Gastrocnemius medialis (tissue), 4 donors: ENCODE results near the gene VAT1. TPM values are rescaled to one million over a fixed set of nuclear protein-coding genes. Genes with fewer than 3 reads are reported as not detected.
A peak's percentile ranks its signal among the peaks of the same experiment; 100 is the strongest.
"Not testable (repeated sequence)": the region's sequence is repeated elsewhere in the genome, so short reads cannot be mapped to it uniquely, and the experiment has no call there.

Experiments
- ATAC-seq, 2 donors: fragments of 150-250 bp; one replicate each; pipeline ENCODE4 v1.9.1; 2016
- DNase-seq, 2 donors: peaks; one replicate each; pipeline ENCODE4 v3.0.0-alpha.2; 2019
- H3K27ac ChIP-seq, 4 donors: fragments of 200-600 bp; sonication (generic); 1 replicate in 1 of 4; 2 replicates in 3 of 4; pipeline ENCODE4 v1.5.1; 2016 to 2018; ENCODE audit warnings: mild to moderate bottlenecking in 2 of 4, moderate library complexity in 1 of 4
- H3K27me3 ChIP-seq, 3 donors: fragments of 200-600 bp; sonication (generic) in 2 of 3; 1 replicate in 1 of 3; 2 replicates in 2 of 3; pipeline versions ENCODE4 v1.5.1 to v1.6.0; 2016 to 2019; ENCODE audit warnings: mild to moderate bottlenecking in 1 of 3, moderate library complexity in 1 of 3
- H3K36me3 ChIP-seq, 2 donors: fragments of 200-600 bp; sonication (generic) in 1 of 2; one replicate each; pipeline ENCODE4 v1.5.1; 2017 to 2018
- H3K4me1 ChIP-seq, 2 donors: fragments of 200-600 bp; sonication (generic) in 1 of 2; one replicate each; pipeline ENCODE4 v1.5.1; 2016 to 2017; ENCODE audit warnings: mild to moderate bottlenecking in 2 of 2
- H3K4me3 ChIP-seq, 4 donors: fragments of 200-600 bp; sonication (generic) in 3 of 4; 1 replicate in 1 of 4; 2 replicates in 3 of 4; pipeline ENCODE4 v1.5.1; 2016 to 2019; ENCODE audit warnings: mild to moderate bottlenecking in 2 of 4
- H3K9me3 ChIP-seq, 3 donors: fragments of 200-600 bp; sonication (generic) in 2 of 3; 1 replicate in 1 of 3; 2 replicates in 2 of 3; pipeline ENCODE4 v1.5.1; 2016 to 2019
- CTCF ChIP-seq, 5 experiments: fragments of 450-650 bp in 3 of 5; fragments of 200-600 bp in 2 of 5; sonication (generic) in 2 of 5; IDR thresholded peaks in 4 of 5; conservative IDR thresholded peaks in 1 of 5; 1 replicate in 4 of 5; 2 replicates in 1 of 5; pipeline ENCODE4 v1.5.1; 2016 to 2019; ENCODE audit warnings: antibody characterized with exemption in 5 of 5, mild to moderate bottlenecking in 3 of 5, moderate library complexity in 3 of 5
- POLR2A ChIP-seq, 2 donors: fragments of 450-650 bp; IDR thresholded peaks; one replicate each; pipeline ENCODE4 v1.6.1; 2017; ENCODE audit warnings: antibody characterized with exemption in 2 of 2, mild to moderate bottlenecking in 2 of 2, moderate library complexity in 2 of 2
- in situ Hi-C, 4 donors: fragments of 200-750 bp; cut with MboI; loops; one replicate each; pipeline versions ENCODE4 v1.15.0 to v1.8.0; 2017; ENCODE audit warnings: low sequenced_read_pairs in 4 of 4
- intact Hi-C: fragments of 100-400 bp; cut with DNase I; formaldehyde crosslinking; loops from one replicate; pipeline ENCODE4 v1.15.1; 2023; ENCODE audit warnings: low total_unique reads
- total RNA-seq, 4 donors: library from RNA; depleted of rRNA; stranded (reverse); fragments of >200 nt; gene quantifications; one replicate each; pipeline versions ENCODE4 v1.1.0 to v1.2.3, GENCODE V29; 2016

VAT1 gene
- total RNA-seq, 4 donors from 2014 or later, result 18.0 to 49.5 (median 35.8) TPM

GRCh38 chr17:42997390-42997983 lies 24.7 kb downstream of the VAT1 start:
- peaks cover 0 to 44% of the 10 kb centered on the region in 2 donors for H3K36me3 ChIP-seq
- DNase-seq, result no peak
- ATAC-seq, result no peak
- TF ChIP-seq CTCF (IDR thresholded peaks at IDR 0.05 in 4 of 5, conservative IDR thresholded peaks at IDR 0.05 in 1 of 5), result no peak
- TF ChIP-seq POLR2A (IDR thresholded peaks at IDR 0.05), result no peak
- H3K4me1 ChIP-seq, result peaks cover 16 to 18% of the 10 kb centered on the region in 2 donors
- peak overlapping the region; percentile 84 to 94 (median 91) for H3K27ac ChIP-seq
- peak overlapping the region; percentile 42 to 89 (median 68) for H3K4me3 ChIP-seq
- no peaks in the 10 kb centered on the region for H3K27me3 ChIP-seq
- in situ Hi-C loops, result no loop called here
- no peaks in the 10 kb centered on the region for H3K9me3 ChIP-seq
- intact Hi-C loops, result loop anchor here (5.0 to 10.0 kb wide), 3 partner anchors 165 to 317 kb away; partner anchors contain the start of genes NBR1 and PSME3

- peaks cover 0 to 47% of the 10 kb centered on the region in 2 donors for H3K36me3 ChIP-seq
- in situ Hi-C loops, DNase-seq, ATAC-seq, H3K4me1 ChIP-seq, H3K4me3 ChIP-seq, H3K9me3 ChIP-seq, H3K27me3 ChIP-seq, H3K27ac ChIP-seq: not testable (repeated sequence)
- intact Hi-C loops, result loop anchor here (10.0 kb wide), 1 partner anchor 321 kb away; no protein-coding TSS in a partner anchor
Observed at GRCh38 chr17:42993913-42994312, 28.3 kb downstream of the VAT1 start.

GRCh38 chr17:42992872-42993271 lies 29.3 kb downstream of the VAT1 start:
- in situ Hi-C loops, result no loop called here
- DNase-seq (no peak), ATAC-seq (no peak)
- H3K27me3 ChIP-seq, result no peaks in the 10 kb centered on the region
- TF ChIP-seq CTCF (IDR thresholded peaks at IDR 0.05 in 4 of 5, conservative IDR thresholded peaks at IDR 0.05 in 1 of 5) (no peak), POLR2A (IDR thresholded peaks at IDR 0.05) (no peak)
- peaks cover 0 to 57% of the 10 kb centered on the region in 2 donors for H3K36me3 ChIP-seq
- intact Hi-C loops, result loop anchor here (10.0 kb wide), 1 partner anchor 322 kb away; no protein-coding TSS in a partner anchor
- H3K9me3 ChIP-seq, result no peaks in the 10 kb centered on the region
- peaks cover 6% of the 10 kb centered on the region in 2 donors for H3K4me1 ChIP-seq
- H3K4me3 ChIP-seq, result no peak overlapping the region
- no peak overlapping the region for H3K27ac ChIP-seq

GRCh38 chr17:42991471-42991870 lies 30.7 kb downstream of the VAT1 start:
- TF ChIP-seq CTCF (IDR thresholded peaks at IDR 0.05 in 4 of 5, conservative IDR thresholded peaks at IDR 0.05 in 1 of 5), result no peak
- intact Hi-C loops, result loop anchor here (10.0 kb wide), 1 partner anchor 323 kb away; no protein-coding TSS in a partner anchor

GRCh38 chr17:42989726-42990652 lies 32.2 kb downstream of the VAT1 start:
- no peak overlapping the region for H3K27ac ChIP-seq
- in situ Hi-C loops, result no loop called here
- no peaks in the 10 kb centered on the region for H3K4me1 ChIP-seq
- no peak for TF ChIP-seq CTCF (IDR thresholded peaks at IDR 0.05 in 4 of 5, conservative IDR thresholded peaks at IDR 0.05 in 1 of 5)
- TF ChIP-seq POLR2A (IDR thresholded peaks at IDR 0.05), result no peak
- intact Hi-C loops, result loop anchor here (10.0 kb wide), 2 partner anchors 325 to 785 kb away; partner anchors contain the start of gene DUSP3
- no peaks in the 10 kb centered on the region for H3K9me3 ChIP-seq
- ATAC-seq (no peak), DNase-seq (no peak)
- H3K4me3 ChIP-seq, result no peak overlapping the region
- H3K27me3 ChIP-seq, result no peaks in the 10 kb centered on the region
- peaks cover 0 to 84% of the 10 kb centered on the region in 2 donors for H3K36me3 ChIP-seq

More at GRCh38 chr17:42991471-42991870, 30.7 kb downstream of the VAT1 start:
- no peak for ATAC-seq
- H3K36me3 ChIP-seq, result peaks cover 0 to 71% of the 10 kb centered on the region in 2 donors
- no peaks in the 10 kb centered on the region for H3K27me3 ChIP-seq
- no peaks in the 10 kb centered on the region for H3K9me3 ChIP-seq
- no peak overlapping the region for H3K4me3 ChIP-seq
- DNase-seq, result no peak
- H3K4me1 ChIP-seq, result no peaks in the 10 kb centered on the region
- no peak overlapping the region for H3K27ac ChIP-seq
- in situ Hi-C loops, result no loop called here
